Measurements from ENCODE around the gene TAX1BP3. TPM values are rescaled to one million over a fixed set of nuclear protein-coding genes. Genes with fewer than 3 reads are reported as not detected.

Gene TAX1BP3
- total RNA-seq, 1 experiment from 2014 or later, result 50.0 TPM

GRCh38 chr17:3636154-3636907 lies 32.0 kb downstream of the TAX1BP3 start, which contains the start of the genes CTNS and SHPK:
Gene CTNS (plus strand): TSS chr17:3636760. CDS start chr17:3640207, 3,447 bp downstream.
Gene SHPK (minus strand): TSS chr17:3636250. CDS start chr17:3636219, 31 bp downstream.
- Histone ChIP-seq H3K27me3 (ENCODE audit: insufficient read depth, low read length) (no peaks in the 10 kb centered on the region), H3K79me2 (ENCODE audit: insufficient read depth, low read length) (peaks cover 40% of the 10 kb centered on the region), H2AFZ (ENCODE audit: low read depth, low read length, poor library complexity, severe bottlenecking) (no peak within 1 kb of the TSS), H3K36me3 (ENCODE audit: control insufficient read depth in 1 of 2, insufficient read depth in 2 of 2, low read length in 2 of 2) (0 out of 4 replicates have a peak, but pooled peaks cover 0 to 8% of the 10 kb centered on the region in 2 experiments), H4K20me1 (ENCODE audit: insufficient read depth) (no peaks in the 10 kb centered on the region), H3K4me3 (replicated peaks in 1 of 2; ENCODE audit: low read depth in 1 of 2, low read length in 2 of 2) (peak within 1 kb of the TSS; percentile 94), H3K9me2 (ENCODE audit: insufficient read depth) (no peaks in the 10 kb centered on the region), H3K9ac (ENCODE audit: low read length) (peak within 1 kb of the TSS; percentile 92), H3K9me3 (ENCODE audit: control insufficient read depth in 1 of 2, insufficient read depth in 1 of 2, low read depth in 1 of 2, low read length in 2 of 2) (no peaks in the 10 kb centered on the region), H3K4me2 (ENCODE audit: low read length) (peak within 1 kb of the TSS; percentile 98), H3K4me1 (ENCODE audit: control insufficient read depth in 1 of 2, insufficient read depth in 2 of 2, low read length in 2 of 2) (peaks cover 6 to 15% of the 10 kb centered on the region in 2 experiments; a peak in 3 of 4 replicates), H3K27ac (ENCODE audit: low read depth, low read length) (peak within 1 kb of the TSS; percentile 94)
- ChIA-PET CTCF (interaction anchor here (0.9 to 1.9 kb wide), 7 partner anchors 12 to 587 kb away, joined by 3 to 10 read pairs (median 5); no protein-coding TSS in a partner anchor), RAD21 (ENCODE audit: low non-redundant PET in 1 of 2, low total read pairs in 2 of 2, uncharacterized antibody in 2 of 2, unreplicated experiment in 2 of 2) (no interaction called here), POLR2A (interaction anchor here (0.7 to 1.5 kb wide), 7 partner anchors 10 to 31 kb away, joined by 3 to 5 read pairs (median 4); no protein-coding TSS in a partner anchor)
- TF ChIP-seq POLR2AphosphoS5 (IDR thresholded peaks at IDR 0.05; ENCODE audit: low read depth, low read length) (peak; percentile 92), EZH2phosphoT487 (IDR thresholded peaks at IDR 0.05; ENCODE audit: borderline replicate concordance) (no peak), MAX (IDR thresholded peaks at IDR 0.05) (peak; percentile 91), CBX3 (IDR thresholded peaks at IDR 0.05; ENCODE audit: low read depth) (no peak), JUND (IDR thresholded peaks at IDR 0.05) (no peak), POLR2A (IDR thresholded peaks at IDR 0.05; ENCODE audit: borderline replicate concordance, extremely low read depth, insufficient read depth, insufficient read length) (peak; percentile 59), SIN3A (IDR thresholded peaks at IDR 0.05; ENCODE audit: low read depth) (peak; percentile 91), SP1 (IDR thresholded peaks at IDR 0.05; ENCODE audit: low read depth) (peak; percentile 72), EZH2 (IDR thresholded peaks at IDR 0.05) (no peak), YY1 (IDR thresholded peaks at IDR 0.05; ENCODE audit: extremely low read depth, insufficient replicate concordance, low read depth, low read length) (peak; percentile 59)
- no TSS peak for BruUV-seq (replicated peaks)
- intact Hi-C loops (cut with micrococcal nuclease), result loop anchor here (5.0 kb wide), 1 partner anchor 99 kb away; no protein-coding TSS in a partner anchor
- peak; percentile 95 for ATAC-seq
- DNase-seq (ENCODE audit: low read depth, low spot score), result peak; percentile 90
